Osteoblast (primary cell): ENCODE measurements around the gene HNRNPL. TPM values are rescaled to one million over a fixed set of nuclear protein-coding genes. Genes with fewer than 3 reads are reported as not detected.
A peak's percentile ranks its signal among the peaks of the same experiment; 100 is the strongest.

Source experiments
- DNase-seq: peaks from one replicate; pipeline ENCODE4 v3.0.0; 2011; ENCODE audit warnings: low spot score, mixed read lengths; ENCODE audit not compliant: insufficient read length; ENCODE audit errors: missing footprints
- H2AFZ ChIP-seq: 2 replicates; pipeline ENCODE4 v1.6.0; 2011; ENCODE audit warnings: mild to moderate bottlenecking, low read length
- H3K27ac ChIP-seq: 2 replicates; pipeline ENCODE4 v1.5.1; 2011; ENCODE audit warnings: mild to moderate bottlenecking, low read depth, low read length, moderate library complexity
- H3K27me3 ChIP-seq: 2 replicates; pipeline ENCODE4 v1.6.0; 2012; ENCODE audit warnings: mild to moderate bottlenecking, control low read depth, inconsistent platforms, low read length, moderate library complexity; ENCODE audit not compliant: insufficient read depth
- H3K36me3 ChIP-seq: 2 replicates; pipeline ENCODE4 v1.5.1; 2011; ENCODE audit warnings: mild to moderate bottlenecking, low read length, control low read depth, moderate library complexity; ENCODE audit not compliant: insufficient read depth
- H3K4me1 ChIP-seq: 2 replicates; pipeline ENCODE4 v1.5.1; 2011; ENCODE audit warnings: mild to moderate bottlenecking, low read length, control low read depth, moderate library complexity; ENCODE audit not compliant: insufficient read depth
- H3K4me2 ChIP-seq: 2 replicates; pipeline ENCODE4 v1.6.0; 2011; ENCODE audit warnings: mild to moderate bottlenecking, low read length; ENCODE audit not compliant: insufficient read depth
- H3K4me3 ChIP-seq: fragments of 200-600 bp; sonication (generic); 3 replicates; pipeline ENCODE4 v1.5.1; 2012; ENCODE audit warnings: mild to moderate bottlenecking, low read length, inconsistent platforms; ENCODE audit not compliant: insufficient read depth
- H3K79me2 ChIP-seq: 2 replicates; pipeline ENCODE4 v1.6.0; 2012; ENCODE audit warnings: mild to moderate bottlenecking, low read length, control low read depth, inconsistent platforms; ENCODE audit not compliant: insufficient read depth
- H3K9me3 ChIP-seq: 2 replicates; pipeline ENCODE4 v1.5.1; 2011; ENCODE audit warnings: low read depth, low read length, control low read depth
- H4K20me1 ChIP-seq: 2 replicates; pipeline ENCODE4 v1.6.0; 2012; ENCODE audit warnings: mild to moderate bottlenecking, low read length, control low read depth; ENCODE audit not compliant: insufficient read depth
- CTCF ChIP-seq: IDR thresholded peaks from 2 replicates; pipeline ENCODE4 v1.5.1; 2011; ENCODE audit warnings: mild to moderate bottlenecking, low read depth, low read length, moderate library complexity; ENCODE audit errors: extremely low read depth
- total RNA-seq: library from RNA; depleted of rRNA; stranded (reverse); fragments of >200 nt; gene quantifications from 2 replicates; pipeline ENCODE4 v1.2.3, GENCODE V29; 2012

Gene HNRNPL
- total RNA-seq, 1 donor = 188 TPM

GRCh38 chr19:38869836-38870607 lies 20.2 kb upstream of the HNRNPL start:
- Histone ChIP-seq H3K36me3 (no peaks in the 10 kb centered on the region), H3K4me3 (peak overlapping the region; percentile 65), H3K27ac (no peak overlapping the region), H3K79me2 (no peaks in the 10 kb centered on the region), H3K27me3 (no peaks in the 10 kb centered on the region), H3K4me1 (peaks cover 6% of the 10 kb centered on the region), H3K9me3 (no peaks in the 10 kb centered on the region), H3K4me2 (peak overlapping the region; percentile 89), H4K20me1 (no peaks in the 10 kb centered on the region), H2AFZ (peak overlapping the region; percentile 95)
- TF ChIP-seq CTCF = peak; percentile 62
- DNase-seq = peak; percentile 89

GRCh38 chr19:38869160-38869835 lies 19.5 kb upstream of the HNRNPL start:
- peak; percentile 86 for DNase-seq

GRCh38 chr19:38868551-38868950 lies 18.8 kb upstream of the HNRNPL start:
- peaks cover 6% of the 10 kb centered on the region for H3K4me1 ChIP-seq
- TF ChIP-seq CTCF = no peak
- H3K9me3 ChIP-seq = no peaks in the 10 kb centered on the region
- H3K27me3 ChIP-seq = no peaks in the 10 kb centered on the region
- H3K4me2 ChIP-seq = no peak overlapping the region
- no peak overlapping the region for H3K4me3 ChIP-seq
- no peaks in the 10 kb centered on the region for H3K36me3 ChIP-seq
- DNase-seq = no peak
- no peak overlapping the region for H2AFZ ChIP-seq
- no peaks in the 10 kb centered on the region for H3K79me2 ChIP-seq
- no peaks in the 10 kb centered on the region for H4K20me1 ChIP-seq
- no peak overlapping the region for H3K27ac ChIP-seq

More at GRCh38 chr19:38869160-38869835, 19.5 kb upstream of the HNRNPL start:
- no peak for TF ChIP-seq CTCF
- H4K20me1 ChIP-seq = no peaks in the 10 kb centered on the region
- H3K27ac ChIP-seq = no peak overlapping the region
- no peaks in the 10 kb centered on the region for H3K9me3 ChIP-seq
- H3K79me2 ChIP-seq = no peaks in the 10 kb centered on the region
- H3K4me1 ChIP-seq = peaks cover 6% of the 10 kb centered on the region
- peak overlapping the region; percentile 95 for H2AFZ ChIP-seq
- peak overlapping the region; percentile 65 for H3K4me3 ChIP-seq
- H3K4me2 ChIP-seq = peak overlapping the region; percentile 89
- H3K36me3 ChIP-seq = no peaks in the 10 kb centered on the region
- H3K27me3 ChIP-seq = no peaks in the 10 kb centered on the region

- no peak for DNase-seq
- no peaks in the 10 kb centered on the region for H3K9me3 ChIP-seq
- no peaks in the 10 kb centered on the region for H3K79me2 ChIP-seq
- H4K20me1 ChIP-seq = no peaks in the 10 kb centered on the region
- no peak overlapping the region for H3K4me3 ChIP-seq
- H3K4me2 ChIP-seq = no peak overlapping the region
- H2AFZ ChIP-seq = no peak overlapping the region
- TF ChIP-seq CTCF = no peak
- H3K4me1 ChIP-seq = peaks cover 6% of the 10 kb centered on the region
- H3K36me3 ChIP-seq = no peaks in the 10 kb centered on the region
- no peak overlapping the region for H3K27ac ChIP-seq
- no peaks in the 10 kb centered on the region for H3K27me3 ChIP-seq
Observed at GRCh38 chr19:38867171-38867780, 17.5 kb upstream of the HNRNPL start.
